Sigmoid colon (tissue), 7 donors: Measurements from ENCODE around the gene CCR5. TPM values are rescaled to one million over a fixed set of nuclear protein-coding genes. Genes with fewer than 3 reads are reported as not detected.

Source experiments
- DNase-seq: peaks from one replicate; pipeline ENCODE4 v3.0.0-alpha.2; 2019
- H3K27ac ChIP-seq, 4 donors: fragments of 200-600 bp; sonication (generic); one replicate each; pipeline ENCODE4 v1.5.1; 2016 to 2019; ENCODE audit warnings: mild to moderate bottlenecking in 1 of 4
- H3K27me3 ChIP-seq, 3 donors: fragments of 200-600 bp; sonication (generic); one replicate each; pipeline ENCODE4 v1.5.1; 2019; ENCODE audit warnings: mild to moderate bottlenecking in 1 of 3
- H3K36me3 ChIP-seq, 4 donors: fragments of 200-600 bp; sonication (generic); one replicate each; pipeline ENCODE4 v1.5.1; 2016 to 2019
- H3K4me1 ChIP-seq, 4 donors: fragments of 200-600 bp; sonication (generic); one replicate each; pipeline ENCODE4 v1.5.1; 2017 to 2019
- H3K4me3 ChIP-seq, 4 donors: fragments of 200-600 bp; sonication (generic); one replicate each; pipeline ENCODE4 v1.5.1; 2017 to 2019; ENCODE audit warnings: mild to moderate bottlenecking in 2 of 4, moderate library complexity in 1 of 4
- H3K9me3 ChIP-seq, 4 donors: fragments of 200-600 bp in 3 of 4; sonication (generic) in 3 of 4; one replicate each; pipeline versions ENCODE4 v1.5.1 to v1.6.1; 2013 to 2019
- CTCF ChIP-seq, 4 experiments: fragments of 450-650 bp in 3 of 4; fragments of 200-600 bp in 1 of 4; IDR thresholded peaks; one replicate each; pipeline ENCODE4 v1.5.1; 2016 to 2019; ENCODE audit warnings: antibody characterized with exemption in 4 of 4, mild to moderate bottlenecking in 3 of 4, moderate library complexity in 2 of 4
- EP300 ChIP-seq, 4 donors: sonication (generic); formaldehyde crosslinking; IDR thresholded peaks; one replicate each; pipeline ENCODE4 v1.6.1; 2017; ENCODE audit warnings: antibody characterized with exemption in 4 of 4
- POLR2A ChIP-seq, 2 donors: fragments of 450-650 bp; IDR thresholded peaks; one replicate each; pipeline ENCODE4 v1.6.1; 2016; ENCODE audit warnings: antibody characterized with exemption in 2 of 2, mild to moderate bottlenecking in 2 of 2, moderate library complexity in 2 of 2
- POLR2AphosphoS5 ChIP-seq, 4 donors: sonication (generic); formaldehyde crosslinking; IDR thresholded peaks; one replicate each; pipeline ENCODE4 v1.6.1; 2017; ENCODE audit warnings: antibody characterized with exemption in 4 of 4
- WGBS, 2 donors: extraction: QIAGEN DNeasy Blood & Tissue Kit; methylation state at CpG; one replicate each; pipeline ENCODE4 v1.1.7; 2013; 5-methylcytosine and 5-hydroxymethylcytosine counted together
- intact Hi-C: fragments of 100-400 bp; cut with DNase I; formaldehyde crosslinking; loops from one replicate; pipeline ENCODE4 v1.15.1; 2023
- polyA plus RNA-seq, 3 donors: library from polyadenylated mRNA; stranded (reverse); fragments of 200-250 nt; gene quantifications; one replicate each; pipeline ENCODE4 v1.2.3, GENCODE V29; 2013
- total RNA-seq, 4 donors: library from RNA; depleted of rRNA; stranded (reverse); fragments of >200 nt; gene quantifications; one replicate each; pipeline ENCODE4 v1.1.0, GENCODE V29; 2016
- donor health status: healthy with polysubstance abuse.
- donor health status: Bipolar disorder and iron deficiency.
- donor health status: healthy.

CCR5 gene
- total and polyA plus RNA-seq, 7 donors: 0.36 to 3.9 (median 0.92) TPM; not detected in 1

- Histone ChIP-seq H3K27me3 (peaks cover 0 to 5% (median 0%) of the 10 kb centered on the region in 3 donors), H3K36me3 (no peaks in the 10 kb centered on the region), H3K9me3 (no peaks in the 10 kb centered on the region), H3K4me3 (no peak overlapping the region), H3K4me1 (no peaks in the 10 kb centered on the region), H3K27ac (no peak overlapping the region)
- TF ChIP-seq POLR2A (IDR thresholded peaks at IDR 0.05) (no peak), EP300 (IDR thresholded peaks at IDR 0.05) (no peak), POLR2AphosphoS5 (IDR thresholded peaks at IDR 0.05) (no peak), CTCF (IDR thresholded peaks at IDR 0.05) (no peak)
- WGBS, 2 donors: 83 to 92% methylated on average over 9 of the region's 9 CpGs
- intact Hi-C loops: no loop called here
- DNase-seq: no peak
These were observed 39.2 kb downstream of the CCR5 start for GRCh38 chr3:46409739-46410489.

- intact Hi-C loops: no loop called here
- H3K27ac ChIP-seq: no peak overlapping the region
- H3K9me3 ChIP-seq: no peaks in the 10 kb centered on the region
- peaks cover 0 to 5% (median 0%) of the 10 kb centered on the region in 3 donors for H3K27me3 ChIP-seq
- H3K4me1 ChIP-seq: no peaks in the 10 kb centered on the region
- no peak overlapping the region for H3K4me3 ChIP-seq
- WGBS, 2 donors: 96% methylated on average over 2 of the region's 2 CpGs
- H3K36me3 ChIP-seq: no peaks in the 10 kb centered on the region
- DNase-seq: no peak
- TF ChIP-seq EP300 (IDR thresholded peaks at IDR 0.05) (no peak), POLR2A (IDR thresholded peaks at IDR 0.05) (no peak), POLR2AphosphoS5 (IDR thresholded peaks at IDR 0.05) (no peak), CTCF (IDR thresholded peaks at IDR 0.05) (no peak)
These were observed 39.9 kb downstream of the CCR5 start for GRCh38 chr3:46410669-46411068.

- no peaks in the 10 kb centered on the region for H3K4me1 ChIP-seq
- intact Hi-C loops: no loop called here
These were observed 40.5 kb downstream of the CCR5 start for GRCh38 chr3:46411271-46411670.

GRCh38 chr3:46412786-46413298, 42.1 kb downstream of the CCR5 start:
- H3K4me3 ChIP-seq: no peak overlapping the region
- no peaks in the 10 kb centered on the region for H3K27me3 ChIP-seq
- H3K9me3 ChIP-seq: no peaks in the 10 kb centered on the region
- no peak overlapping the region for H3K27ac ChIP-seq
- H3K36me3 ChIP-seq: no peaks in the 10 kb centered on the region
- H3K4me1 ChIP-seq: no peaks in the 10 kb centered on the region
- no peak for DNase-seq
- intact Hi-C loops: no loop called here
- WGBS, 2 donors: 62 to 75% methylated on average over 3 of the region's 3 CpGs
- TF ChIP-seq POLR2AphosphoS5 (IDR thresholded peaks at IDR 0.05): no peak
- TF ChIP-seq POLR2A (IDR thresholded peaks at IDR 0.05): no peak
- TF ChIP-seq EP300 (IDR thresholded peaks at IDR 0.05): no peak
- no peak for TF ChIP-seq CTCF (IDR thresholded peaks at IDR 0.05)

More at GRCh38 chr3:46411271-46411670, 40.5 kb downstream of the CCR5 start:
- Histone ChIP-seq H3K27ac (no peak overlapping the region), H3K27me3 (peaks cover 0 to 5% (median 0%) of the 10 kb centered on the region in 3 donors), H3K4me3 (no peak overlapping the region), H3K9me3 (no peaks in the 10 kb centered on the region), H3K36me3 (no peaks in the 10 kb centered on the region)
- DNase-seq: no peak
- TF ChIP-seq POLR2AphosphoS5 (IDR thresholded peaks at IDR 0.05): no peak
- TF ChIP-seq POLR2A (IDR thresholded peaks at IDR 0.05): no peak
- no peak for TF ChIP-seq EP300 (IDR thresholded peaks at IDR 0.05)
- no peak for TF ChIP-seq CTCF (IDR thresholded peaks at IDR 0.05)
- 69 to 70% methylated on average over 2 of the region's 2 CpGs for WGBS, 2 donors
